ENCODE measurements around the gene BICC1. TPM values are rescaled to one million over a fixed set of nuclear protein-coding genes. Genes with fewer than 3 reads are reported as not detected.

BICC1 gene
- total RNA-seq, 4 donors from 2014 or later: 4.7 to 29.7 (median 18.0) TPM

- ATAC-seq: no peak
- in situ Hi-C loops (cut with MboI; ENCODE audit: low sequenced_read_pairs in 4 of 4): no loop called here
- TF ChIP-seq, protein P1, sequence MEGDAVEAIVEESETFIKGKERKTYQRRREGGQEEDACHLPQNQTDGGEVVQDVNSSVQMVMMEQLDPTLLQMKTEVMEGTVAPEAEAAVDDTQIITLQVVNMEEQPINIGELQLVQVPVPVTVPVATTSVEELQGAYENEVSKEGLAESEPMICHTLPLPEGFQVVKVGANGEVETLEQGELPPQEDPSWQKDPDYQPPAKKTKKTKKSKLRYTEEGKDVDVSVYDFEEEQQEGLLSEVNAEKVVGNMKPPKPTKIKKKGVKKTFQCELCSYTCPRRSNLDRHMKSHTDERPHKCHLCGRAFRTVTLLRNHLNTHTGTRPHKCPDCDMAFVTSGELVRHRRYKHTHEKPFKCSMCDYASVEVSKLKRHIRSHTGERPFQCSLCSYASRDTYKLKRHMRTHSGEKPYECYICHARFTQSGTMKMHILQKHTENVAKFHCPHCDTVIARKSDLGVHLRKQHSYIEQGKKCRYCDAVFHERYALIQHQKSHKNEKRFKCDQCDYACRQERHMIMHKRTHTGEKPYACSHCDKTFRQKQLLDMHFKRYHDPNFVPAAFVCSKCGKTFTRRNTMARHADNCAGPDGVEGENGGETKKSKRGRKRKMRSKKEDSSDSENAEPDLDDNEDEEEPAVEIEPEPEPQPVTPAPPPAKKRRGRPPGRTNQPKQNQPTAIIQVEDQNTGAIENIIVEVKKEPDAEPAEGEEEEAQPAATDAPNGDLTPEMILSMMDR (IDR thresholded peaks at IDR 0.05 in 4 of 5, conservative IDR thresholded peaks at IDR 0.05 in 1 of 5): no peak
- no peak for TF ChIP-seq POLR2A (IDR thresholded peaks at IDR 0.05)
Observed at GRCh38 chr10:58836991-58837575, 324.4 kb downstream of the BICC1 start.

DNA sequence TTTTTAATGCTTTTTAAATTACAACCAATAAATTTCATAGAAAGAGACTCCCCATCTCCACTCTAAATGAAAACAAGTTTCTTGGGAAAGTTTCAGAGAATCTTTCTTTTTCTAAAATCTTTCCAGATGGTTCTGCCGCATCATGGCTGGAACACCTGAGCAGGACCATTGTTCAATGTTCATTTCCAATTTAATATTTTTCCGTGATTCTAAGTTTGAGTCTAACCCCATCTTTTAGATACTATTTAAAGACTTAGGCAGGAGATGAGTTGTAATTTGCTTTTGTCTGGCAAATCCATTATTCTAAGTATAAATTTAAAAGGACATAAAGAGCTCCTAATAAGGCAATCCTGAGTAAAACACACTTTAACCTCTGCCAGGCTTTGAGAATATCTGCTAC, 325.2 kb downstream of the BICC1 start:
- Histone ChIP-seq H3K9me3 (no peaks in the 10 kb centered on the region), H3K4me1 (no peaks in the 10 kb centered on the region), H3K4me3 (no peak overlapping the region), H3K27me3 (no peaks in the 10 kb centered on the region), H3K27ac (no peak overlapping the region), H3K36me3 (no peaks in the 10 kb centered on the region)
- DNase-seq: no peak
- in situ Hi-C loops (cut with MboI; ENCODE audit: low sequenced_read_pairs in 4 of 4): no loop called here
- ATAC-seq: no peak
- intact Hi-C loops (cut with DNase I; ENCODE audit: low total_unique reads): no loop called here
- no peak for TF ChIP-seq POLR2A (IDR thresholded peaks at IDR 0.05)
- TF ChIP-seq, protein P1 (IDR thresholded peaks at IDR 0.05 in 4 of 5, conservative IDR thresholded peaks at IDR 0.05 in 1 of 5): no peak

More at GRCh38 chr10:58836991-58837575, 324.4 kb downstream of the BICC1 start:
- intact Hi-C loops (cut with DNase I; ENCODE audit: low total_unique reads): no loop called here
- Histone ChIP-seq H3K4me3 (no peak overlapping the region), H3K9me3 (no peaks in the 10 kb centered on the region), H3K27me3 (no peaks in the 10 kb centered on the region), H3K36me3 (no peaks in the 10 kb centered on the region), H3K27ac (no peak overlapping the region), H3K4me1 (no peaks in the 10 kb centered on the region)
- DNase-seq: no peak

DNA sequence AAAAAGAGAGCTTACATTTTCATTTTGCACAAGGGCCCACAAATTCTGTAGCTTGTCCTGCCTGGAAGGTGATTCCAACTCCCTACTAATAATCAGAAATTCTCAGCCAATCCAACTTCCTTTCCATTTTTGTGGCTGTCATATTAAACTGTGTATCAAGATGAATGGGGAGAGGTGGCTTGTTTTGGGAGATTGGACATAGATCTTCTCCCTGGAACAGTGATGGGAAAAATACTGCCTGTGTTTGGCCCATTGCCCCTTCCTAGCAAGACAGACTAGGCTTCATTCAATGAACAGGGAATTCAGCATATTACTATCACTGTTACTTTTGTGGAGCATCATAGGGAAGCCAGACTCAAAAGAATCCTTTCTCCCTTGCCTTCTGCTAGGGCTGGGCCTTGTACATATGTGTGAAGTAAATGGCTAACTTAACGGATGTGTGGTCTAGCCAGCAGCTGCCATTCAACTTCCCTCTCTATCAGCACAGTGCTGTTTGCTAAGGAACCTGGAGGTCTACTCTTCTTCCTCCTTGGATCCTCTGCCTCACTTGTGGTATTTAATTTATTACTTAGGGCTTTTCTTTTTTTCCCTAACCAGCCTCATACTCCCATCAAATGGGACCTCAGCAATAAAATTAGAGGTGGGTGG, 326.0 kb downstream of the BICC1 start:
- H3K9me3 ChIP-seq: no peaks in the 10 kb centered on the region
- DNase-seq: no peak
- no peaks in the 10 kb centered on the region for H3K27me3 ChIP-seq
- TF ChIP-seq, protein P1 (IDR thresholded peaks at IDR 0.05 in 4 of 5, conservative IDR thresholded peaks at IDR 0.05 in 1 of 5): no peak
- no peaks in the 10 kb centered on the region for H3K4me1 ChIP-seq
- no peak for ATAC-seq
- H3K4me3 ChIP-seq: no peak overlapping the region
- intact Hi-C loops (cut with DNase I; ENCODE audit: low total_unique reads): no loop called here
- H3K27ac ChIP-seq: no peak overlapping the region
- in situ Hi-C loops (cut with MboI; ENCODE audit: low sequenced_read_pairs in 4 of 4): no loop called here
- no peaks in the 10 kb centered on the region for H3K36me3 ChIP-seq

DNA sequence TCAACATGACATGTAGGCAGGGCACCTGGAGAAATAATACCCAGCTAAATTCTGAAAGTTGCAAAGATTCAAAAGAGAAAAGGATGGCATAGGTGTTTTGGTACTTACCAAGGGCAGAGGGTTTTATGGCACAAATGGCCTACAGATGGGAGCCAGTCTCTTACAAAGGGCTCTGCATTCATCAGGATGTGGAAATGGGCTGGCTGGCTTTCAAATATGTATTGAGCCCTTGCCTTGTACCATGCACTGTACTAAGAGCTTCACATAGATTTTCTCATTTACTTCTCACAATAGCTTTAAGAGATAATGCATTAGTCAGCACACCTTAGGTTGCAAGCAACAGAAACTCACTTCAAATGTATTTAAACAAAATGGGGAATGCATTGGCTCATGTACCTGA, 327.1 kb downstream of the BICC1 start:
- intact Hi-C loops (cut with DNase I; ENCODE audit: low total_unique reads): no loop called here

More for the DNA sequence above, 327.1 kb downstream of the BICC1 start:
- Histone ChIP-seq H3K4me1 (no peaks in the 10 kb centered on the region), H3K9me3 (no peaks in the 10 kb centered on the region), H3K27me3 (no peaks in the 10 kb centered on the region), H3K27ac (no peak overlapping the region), H3K4me3 (no peak overlapping the region), H3K36me3 (no peaks in the 10 kb centered on the region)
- DNase-seq: no peak
- no peak for TF ChIP-seq POLR2A (IDR thresholded peaks at IDR 0.05)
- TF ChIP-seq, protein P1 (IDR thresholded peaks at IDR 0.05 in 4 of 5, conservative IDR thresholded peaks at IDR 0.05 in 1 of 5): no peak
- ATAC-seq: no peak
- in situ Hi-C loops (cut with MboI; ENCODE audit: low sequenced_read_pairs in 4 of 4): no loop called here
